C4-2B (cell line): ENCODE results near the gene TRPV4.

Source experiments
- H3K27ac ChIP-seq: fragments of 450-650 bp; 2 replicates; pipeline ENCODE4 v1.5.1; 2017
- ZFX ChIP-seq: fragments of 450-650 bp; IDR thresholded peaks from 2 replicates; pipeline ENCODE4 v1.6.1; 2017
- TF ChIP-seq, protein P1 (sequence below): fragments of 450-650 bp; conservative IDR thresholded peaks from 2 replicates; pipeline ENCODE4 v1.5.1; 2017; ENCODE audit warnings: mild to moderate bottlenecking

TRPV4 gene

GRCh38 chr12:109744986-109745942 lies 87.9 kb downstream of the TRPV4 start:
- TF ChIP-seq, protein P1, sequence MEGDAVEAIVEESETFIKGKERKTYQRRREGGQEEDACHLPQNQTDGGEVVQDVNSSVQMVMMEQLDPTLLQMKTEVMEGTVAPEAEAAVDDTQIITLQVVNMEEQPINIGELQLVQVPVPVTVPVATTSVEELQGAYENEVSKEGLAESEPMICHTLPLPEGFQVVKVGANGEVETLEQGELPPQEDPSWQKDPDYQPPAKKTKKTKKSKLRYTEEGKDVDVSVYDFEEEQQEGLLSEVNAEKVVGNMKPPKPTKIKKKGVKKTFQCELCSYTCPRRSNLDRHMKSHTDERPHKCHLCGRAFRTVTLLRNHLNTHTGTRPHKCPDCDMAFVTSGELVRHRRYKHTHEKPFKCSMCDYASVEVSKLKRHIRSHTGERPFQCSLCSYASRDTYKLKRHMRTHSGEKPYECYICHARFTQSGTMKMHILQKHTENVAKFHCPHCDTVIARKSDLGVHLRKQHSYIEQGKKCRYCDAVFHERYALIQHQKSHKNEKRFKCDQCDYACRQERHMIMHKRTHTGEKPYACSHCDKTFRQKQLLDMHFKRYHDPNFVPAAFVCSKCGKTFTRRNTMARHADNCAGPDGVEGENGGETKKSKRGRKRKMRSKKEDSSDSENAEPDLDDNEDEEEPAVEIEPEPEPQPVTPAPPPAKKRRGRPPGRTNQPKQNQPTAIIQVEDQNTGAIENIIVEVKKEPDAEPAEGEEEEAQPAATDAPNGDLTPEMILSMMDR, result no peak
- TF ChIP-seq ZFX, result no peak

DNA sequence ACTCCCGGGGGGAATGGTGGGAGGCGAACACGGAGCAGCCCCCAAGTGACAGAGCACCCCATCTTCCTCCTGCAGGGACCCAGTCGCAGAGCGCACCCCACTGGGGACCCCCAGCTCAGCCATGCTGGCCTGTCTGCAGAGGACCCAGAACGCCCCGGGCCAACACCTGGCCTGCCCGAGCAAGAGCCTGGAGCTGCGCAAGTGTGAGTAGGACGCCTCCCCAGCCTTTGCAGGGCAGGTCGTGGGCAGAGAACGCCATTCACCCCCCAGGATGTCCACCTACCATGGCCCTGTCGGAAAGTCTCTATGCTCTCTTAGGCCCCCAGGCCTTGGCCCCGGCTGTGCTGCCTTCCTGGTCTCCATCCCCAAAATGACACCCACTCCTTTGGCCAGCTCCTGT lies 89.2 kb downstream of the TRPV4 start:
- TF ChIP-seq, protein P1, result no peak
- TF ChIP-seq ZFX, result no peak
- H3K27ac ChIP-seq, result no peak overlapping the region

More at GRCh38 chr12:109744986-109745942, 87.9 kb downstream of the TRPV4 start:
- no peak overlapping the region for H3K27ac ChIP-seq

- H3K27ac ChIP-seq, result no peak overlapping the region
- TF ChIP-seq, protein P1, result no peak
- TF ChIP-seq ZFX, result no peak
Measured at GRCh38 chr12:109743076-109743910, 89.9 kb downstream of the TRPV4 start.

DNA sequence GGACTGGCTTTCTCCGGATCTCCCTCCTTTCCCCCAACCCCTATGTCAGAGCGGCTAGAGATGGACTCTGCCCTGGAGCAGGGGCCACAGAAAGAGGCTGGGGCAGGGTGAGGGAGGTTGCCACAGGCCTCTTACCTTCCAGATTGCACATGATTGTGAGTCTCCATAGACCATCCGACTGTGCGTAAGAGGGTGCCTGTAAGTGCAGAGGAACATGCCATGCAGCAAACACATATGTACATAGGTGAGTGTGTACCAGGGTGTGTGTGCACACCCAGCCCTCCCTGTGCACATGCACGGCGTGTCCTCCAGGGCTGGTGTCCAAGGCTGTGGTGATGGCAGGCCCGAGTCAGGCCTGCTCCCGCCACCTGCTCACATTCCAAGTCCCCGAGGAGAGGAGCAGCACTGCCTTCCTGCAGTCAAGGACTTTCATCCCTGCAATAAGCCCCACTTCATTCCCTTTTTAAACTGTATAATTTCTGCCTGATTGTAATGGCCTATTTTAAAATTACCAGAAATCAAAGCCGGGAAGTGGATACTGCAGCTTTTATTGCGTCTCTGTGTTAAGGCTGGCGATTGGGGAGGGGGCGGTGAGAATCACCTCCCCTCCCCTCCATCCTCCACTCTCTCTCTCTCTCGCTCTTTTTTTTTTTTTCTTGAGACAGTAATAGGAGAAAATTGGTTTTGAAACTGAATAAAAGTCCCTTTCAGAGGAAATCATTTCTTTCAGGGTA lies 91.1 kb downstream of the TRPV4 start:
- TF ChIP-seq ZFX, result no peak
- TF ChIP-seq, protein P1, result no peak
- no peak overlapping the region for H3K27ac ChIP-seq

DNA sequence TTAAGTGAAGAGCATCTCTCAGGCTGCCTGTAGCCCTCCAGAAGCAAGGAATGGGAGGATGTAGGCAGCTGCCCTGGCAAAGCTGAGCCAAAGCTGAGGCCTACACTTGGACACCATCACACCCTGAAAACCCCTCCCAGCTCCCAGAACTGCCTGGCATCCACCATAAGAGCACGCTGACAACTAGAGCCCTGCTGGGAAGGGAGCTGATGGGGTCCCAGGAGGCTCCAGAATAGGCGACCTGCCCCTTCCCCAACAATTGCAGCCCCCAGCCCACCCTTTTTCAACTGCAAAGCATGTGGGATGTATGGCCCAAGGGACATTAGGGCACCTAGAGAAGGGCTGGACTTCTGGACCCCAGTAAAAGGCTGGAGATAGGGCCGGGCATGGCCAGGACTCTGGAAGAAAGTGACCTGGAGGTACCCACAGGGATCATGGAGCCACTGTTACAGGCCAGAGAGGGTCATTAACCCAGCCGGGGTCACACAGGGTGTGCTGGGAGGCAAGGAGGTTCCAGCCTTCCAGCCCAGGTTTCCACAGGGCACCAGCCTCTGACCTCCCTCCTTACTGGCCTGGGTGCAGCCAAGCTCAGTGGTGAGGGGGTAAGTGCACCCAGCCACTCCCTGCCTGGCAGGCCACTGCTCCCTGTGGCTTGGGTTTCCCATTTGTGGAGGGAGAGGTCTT lies 91.8 kb downstream of the TRPV4 start:
- no peak for TF ChIP-seq ZFX
- TF ChIP-seq, protein P1, result no peak
- H3K27ac ChIP-seq, result no peak overlapping the region

GRCh38 chr12:109740694-109741245 lies 92.4 kb downstream of the TRPV4 start:
- H3K27ac ChIP-seq, result no peak overlapping the region
- TF ChIP-seq ZFX, result no peak
- TF ChIP-seq, protein P1, result no peak
